Ovary (tissue), 3 donors: ENCODE measurements around the gene HP1BP3.

ENCODE experiments used
- EP300 ChIP-seq: sonication (generic); formaldehyde crosslinking; IDR thresholded peaks from one replicate; pipeline ENCODE4 v1.6.1; 2017; ENCODE audit warnings: antibody characterized with exemption
- POLR2A ChIP-seq: fragments of 450-650 bp; IDR thresholded peaks from one replicate; pipeline ENCODE4 v1.6.1; 2017; ENCODE audit warnings: antibody characterized with exemption, mild to moderate bottlenecking, moderate library complexity
- TF ChIP-seq, protein P1 (sequence below), 3 donors: fragments of 450-650 bp in 2 of 3; fragments of 200-600 bp in 1 of 3; IDR thresholded peaks; one replicate each; pipeline versions ENCODE4 v1.5.1 to v1.8.0; 2016 to 2022; ENCODE audit warnings: antibody characterized with exemption in 3 of 3, mild to moderate bottlenecking in 1 of 3
- donor health status: DM: no; HTN: no; CAD: no.

DNA sequence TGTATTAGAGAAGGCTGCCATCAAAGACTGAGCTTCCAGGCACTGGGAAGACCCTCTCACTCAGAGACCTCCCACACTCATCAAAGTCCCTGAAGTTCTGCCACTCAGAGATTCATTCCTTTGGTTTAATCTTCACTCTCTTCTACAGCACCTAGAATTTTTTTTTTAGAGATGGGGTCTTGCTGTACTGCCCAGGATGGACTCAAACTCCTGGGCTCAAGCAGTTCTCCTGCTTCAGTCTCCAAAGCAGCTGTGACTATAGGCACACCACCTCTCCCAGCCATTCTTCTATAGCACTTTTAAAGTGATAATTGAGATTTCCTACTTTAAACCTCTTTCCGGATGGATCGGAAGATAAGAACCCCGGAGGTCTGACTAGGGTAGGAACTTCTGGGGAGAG, 3.7 kb upstream of the HP1BP3 start:
- TF ChIP-seq POLR2A = no peak
- TF ChIP-seq, protein P1, sequence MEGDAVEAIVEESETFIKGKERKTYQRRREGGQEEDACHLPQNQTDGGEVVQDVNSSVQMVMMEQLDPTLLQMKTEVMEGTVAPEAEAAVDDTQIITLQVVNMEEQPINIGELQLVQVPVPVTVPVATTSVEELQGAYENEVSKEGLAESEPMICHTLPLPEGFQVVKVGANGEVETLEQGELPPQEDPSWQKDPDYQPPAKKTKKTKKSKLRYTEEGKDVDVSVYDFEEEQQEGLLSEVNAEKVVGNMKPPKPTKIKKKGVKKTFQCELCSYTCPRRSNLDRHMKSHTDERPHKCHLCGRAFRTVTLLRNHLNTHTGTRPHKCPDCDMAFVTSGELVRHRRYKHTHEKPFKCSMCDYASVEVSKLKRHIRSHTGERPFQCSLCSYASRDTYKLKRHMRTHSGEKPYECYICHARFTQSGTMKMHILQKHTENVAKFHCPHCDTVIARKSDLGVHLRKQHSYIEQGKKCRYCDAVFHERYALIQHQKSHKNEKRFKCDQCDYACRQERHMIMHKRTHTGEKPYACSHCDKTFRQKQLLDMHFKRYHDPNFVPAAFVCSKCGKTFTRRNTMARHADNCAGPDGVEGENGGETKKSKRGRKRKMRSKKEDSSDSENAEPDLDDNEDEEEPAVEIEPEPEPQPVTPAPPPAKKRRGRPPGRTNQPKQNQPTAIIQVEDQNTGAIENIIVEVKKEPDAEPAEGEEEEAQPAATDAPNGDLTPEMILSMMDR (IDR thresholded peaks at IDR 0.05) = no peak
- no peak for TF ChIP-seq EP300
